Measurements from ENCODE around the gene PEX11G.

GRCh38 chr19:7468840-7469239 is 20.0 kb downstream of the PEX11G start:
- TF ChIP-seq POLR2A (IDR thresholded peaks at IDR 0.05) (no peak), CTCF (IDR thresholded peaks at IDR 0.05) (no peak)
